Esophagus squamous epithelium (tissue), 5 donors: ENCODE results near the gene TRIM10. TPM values are rescaled to one million over a fixed set of nuclear protein-coding genes. Genes with fewer than 3 reads are reported as not detected.
A peak's percentile ranks its signal among the peaks of the same experiment; 100 is the strongest.

Experiments used
- DNase-seq: peaks from one replicate; lab custom pipeline; 2025; lab: John Stamatoyannopoulos, UW
- H3K27ac ChIP-seq, 4 donors: fragments of 200-600 bp; sonication (generic); one replicate each; pipeline ENCODE4 v1.5.1; 2016 to 2019; ENCODE audit warnings: mild to moderate bottlenecking in 1 of 4
- H3K27me3 ChIP-seq, 4 donors: fragments of 200-600 bp; sonication (generic); 1 replicate in 3 of 4; 2 replicates in 1 of 4; pipeline versions ENCODE4 v1.5.1 to v1.6.0; 2017 to 2021; ENCODE audit warnings: antibody characterized with exemption in 1 of 4
- H3K36me3 ChIP-seq, 3 donors: fragments of 200-600 bp; sonication (generic); one replicate each; pipeline ENCODE4 v1.5.1; 2016 to 2019
- H3K4me1 ChIP-seq, 3 donors: fragments of 200-600 bp; sonication (generic); one replicate each; pipeline ENCODE4 v1.5.1; 2017 to 2019
- H3K4me3 ChIP-seq, 4 donors: fragments of 200-600 bp; sonication (generic); 1 replicate in 3 of 4; 2 replicates in 1 of 4; pipeline ENCODE4 v1.5.1; 2016 to 2019; ENCODE audit warnings: mild to moderate bottlenecking in 2 of 4, moderate library complexity in 1 of 4
- H3K9me3 ChIP-seq, 3 donors: fragments of 200-600 bp; sonication (generic); one replicate each; pipeline ENCODE4 v1.5.1; 2016 to 2019
- CTCF ChIP-seq, 6 experiments: fragments of 450-650 bp in 4 of 6; fragments of 200-600 bp in 2 of 6; sonication (generic) in 2 of 6; IDR thresholded peaks; one replicate each; pipeline ENCODE4 v1.5.1; 2016 to 2019; ENCODE audit warnings: antibody characterized with exemption in 6 of 6, mild to moderate bottlenecking in 4 of 6, moderate library complexity in 4 of 6
- POLR2A ChIP-seq, 4 donors: fragments of 450-650 bp; IDR thresholded peaks; one replicate each; pipeline ENCODE4 v1.6.1; 2017; ENCODE audit warnings: antibody characterized with exemption in 4 of 4, mild to moderate bottlenecking in 4 of 4, moderate library complexity in 3 of 4
- WGBS, 2 donors: methylation state at CpG; one replicate each; pipeline ENCODE4 v1.1.5; 2018; 5-methylcytosine and 5-hydroxymethylcytosine counted together
- intact Hi-C: fragments of 100-400 bp; cut with DNase I; formaldehyde crosslinking; loops from one replicate; pipeline ENCODE4 v1.15.0; 2022
- small RNA-seq, 4 donors: library from RNA; depleted of rRNA; stranded (forward); fragments of <200 nt; gene quantifications; one replicate each; pipeline ENCODE3, GENCODE V24; 2016
- total RNA-seq, 4 donors: library from RNA; depleted of rRNA; stranded (reverse); fragments of >200 nt; gene quantifications; one replicate each; pipeline ENCODE4 v1.1.0, GENCODE V29; 2016
- donor health status: DM: yes; HTN: yes; CAD: no.

TRIM10 gene
- total RNA-seq, 4 donors from 2014 or later: not detected

GRCh38 chr6:30102970-30103871, 57.8 kb downstream of the TRIM10 start:
- peaks cover 22 to 42% (median 27%) of the 10 kb centered on the region in 3 donors for H3K4me1 ChIP-seq
- TF ChIP-seq CTCF (IDR thresholded peaks at IDR 0.05) (peak; percentile 83 to 97 (median 96)), POLR2A (IDR thresholded peaks at IDR 0.05) (peak in 1 of 4 donors; percentile 16)
- no peaks in the 10 kb centered on the region for H3K36me3 ChIP-seq
- WGBS, 2 donors: 4 to 5% methylated on average over 31 of the region's 36 CpGs
- DNase-seq: peak; percentile 49
- H3K9me3 ChIP-seq: no peaks in the 10 kb centered on the region
- H3K27me3 ChIP-seq: peaks cover 0 to 76% (median 0%) of the 10 kb centered on the region in 4 donors
- intact Hi-C loops: no loop called here
- H3K27ac ChIP-seq: peak overlapping the region; percentile 83 to 93 (median 87)
- H3K4me3 ChIP-seq: peak overlapping the region; percentile 27 to 66 (median 48)

GRCh38 chr6:30102414-30102969, 58.5 kb downstream of the TRIM10 start:
- WGBS, 2 donors: 26 to 30% methylated on average over 9 to 15 of the region's 15 CpGs
- H3K27me3 ChIP-seq: peaks cover 0 to 76% (median 0%) of the 10 kb centered on the region in 4 donors
- TF ChIP-seq CTCF (IDR thresholded peaks at IDR 0.05) (no peak), POLR2A (IDR thresholded peaks at IDR 0.05) (no peak)
- H3K27ac ChIP-seq: peak overlapping the region; percentile 83 to 93 (median 87)
- no peaks in the 10 kb centered on the region for H3K9me3 ChIP-seq
- no peaks in the 10 kb centered on the region for H3K36me3 ChIP-seq
- no peak for DNase-seq
- intact Hi-C loops: no loop called here
- peaks cover 22 to 42% (median 27%) of the 10 kb centered on the region in 3 donors for H3K4me1 ChIP-seq
- H3K4me3 ChIP-seq: peak overlapping the region; percentile 27 to 66 (median 48)

Small RNA genes within 50 kb of the gene (small RNA-seq; reads per million reads assigned to genes)
- 0 reads per million in 4 donors for gene RF00554

Other genes starting within 250 kb of the TRIM10 start
- gene HLA-A, start 218.7 kb downstream of the TRIM10 start, total RNA-seq: 1,000 to 10,000 TPM in 1 of 4 donors, 100 to 1,000 TPM in 3; 182 to 1,095 (median 304) TPM
- 10 to 100 TPM; 13.2 to 35.8 (median 19.8) TPM for gene POLR1H, start 99.9 kb downstream of the TRIM10 start, total RNA-seq
- gene PPP1R11, start 94.0 kb downstream of the TRIM10 start, total RNA-seq: 10 to 100 TPM; 36.5 to 40.9 (median 37.3) TPM
- gene RNF39, start 85.4 kb downstream of the TRIM10 start, total RNA-seq: 10 to 100 TPM in 1 of 4 donors, 1 to 10 TPM in 3; 3.1 to 11.4 (median 9.2) TPM
- under 1 TPM in 1 of 4 donors, not detected in 3; 0.23 TPM for gene TRIM31, start 48.1 kb downstream of the TRIM10 start, total RNA-seq
- not detected for gene TRIM40, start 25.1 kb downstream of the TRIM10 start, total RNA-seq
- not detected for gene TRIM15, start 2.3 kb upstream of the TRIM10 start, total RNA-seq
- 10 to 100 TPM; 52.3 to 76.3 (median 63.3) TPM for gene TRIM26, start 52.2 kb upstream of the TRIM10 start, total RNA-seq
- gene TRIM39, start 165.7 kb upstream of the TRIM10 start, total RNA-seq: 10 to 100 TPM; 11.3 to 16.2 (median 15.1) TPM
- gene RPP21, start 183.9 kb upstream of the TRIM10 start, total RNA-seq: 100 to 1,000 TPM in 1 of 4 donors, 10 to 100 TPM in 3; 60.2 to 101 (median 81.7) TPM